IPS-20b (cell line): ENCODE data around the gene TTYH2.
A peak's percentile ranks its signal among the peaks of the same experiment; 100 is the strongest.

Source experiments
- H3K27ac ChIP-seq: one replicate; pipeline ENCODE4 v1.5.1; 2013; ENCODE audit warnings: low read length
- H3K27me3 ChIP-seq: 2 replicates; pipeline ENCODE4 v1.6.1; 2013; ENCODE audit warnings: mild to moderate bottlenecking, low read length, inconsistent platforms; ENCODE audit not compliant: insufficient read depth
- H3K36me3 ChIP-seq: 2 replicates; pipeline ENCODE4 v1.6.1; 2013; ENCODE audit warnings: low read depth, mild to moderate bottlenecking, inconsistent platforms, low read length, moderate library complexity; ENCODE audit not compliant: insufficient read depth
- H3K4me1 ChIP-seq: 2 replicates; pipeline ENCODE4 v1.6.1; 2013; ENCODE audit warnings: mild to moderate bottlenecking, control low read depth, inconsistent platforms, low read length, moderate library complexity; ENCODE audit not compliant: insufficient read depth
- H3K4me3 ChIP-seq: 2 replicates; pipeline ENCODE4 v1.5.1; 2013; ENCODE audit warnings: mild to moderate bottlenecking, low read length, inconsistent platforms
- H3K9ac ChIP-seq: 2 replicates; pipeline ENCODE4 v1.6.1; 2013; ENCODE audit warnings: low read depth, mild to moderate bottlenecking, inconsistent platforms, low read length, moderate library complexity
- H3K9me3 ChIP-seq: 2 replicates; pipeline ENCODE4 v1.6.1; 2013; ENCODE audit warnings: mild to moderate bottlenecking, low read depth, low read length, inconsistent platforms; ENCODE audit not compliant: insufficient read depth

TTYH2 gene

GRCh38 chr17:74212913-74213791 lies at the start of gene TTYH2:
Gene TTYH2, plus strand, starts transcription at chr17:74213571. Its CDS starts 17 bp downstream, at chr17:74213588.
- Histone ChIP-seq H3K36me3 (peaks cover 26% of the 10 kb centered on the region), H3K9me3 (no peaks in the 10 kb centered on the region), H3K27ac (no peak within 1 kb of the TSS), H3K4me3 (peak within 1 kb of the TSS; percentile 78), H3K9ac (peak within 1 kb of the TSS; percentile 66; the same call in 1 of the 2 replicates), H3K27me3 (peaks cover 45% of the 10 kb centered on the region), H3K4me1 (peaks cover 18% of the 10 kb centered on the region)

GRCh38 chr17:74163836-74164235 lies 49.5 kb upstream of the TTYH2 start:
- Histone ChIP-seq H3K36me3 (no peaks in the 10 kb centered on the region), H3K27ac (no peak overlapping the region), H3K9ac (no peak overlapping the region), H3K4me3 (no peak overlapping the region), H3K27me3 (no peaks in the 10 kb centered on the region), H3K9me3 (no peaks in the 10 kb centered on the region), H3K4me1 (no peaks in the 10 kb centered on the region)

GRCh38 chr17:74164446-74165045 lies 48.8 kb upstream of the TTYH2 start:
- H3K27ac ChIP-seq: no peak overlapping the region
- no peaks in the 10 kb centered on the region for H3K4me1 ChIP-seq

GRCh38 chr17:74165797-74166365 lies 47.5 kb upstream of the TTYH2 start:
- no peak overlapping the region for H3K4me3 ChIP-seq
- no peaks in the 10 kb centered on the region for H3K4me1 ChIP-seq
- H3K9me3 ChIP-seq: no peaks in the 10 kb centered on the region
- H3K27me3 ChIP-seq: no peaks in the 10 kb centered on the region
- H3K36me3 ChIP-seq: no peaks in the 10 kb centered on the region
- no peak overlapping the region for H3K9ac ChIP-seq
- H3K27ac ChIP-seq: no peak overlapping the region

More at GRCh38 chr17:74164446-74165045, 48.8 kb upstream of the TTYH2 start:
- Histone ChIP-seq H3K9ac (no peak overlapping the region), H3K36me3 (no peaks in the 10 kb centered on the region), H3K4me3 (no peak overlapping the region), H3K27me3 (no peaks in the 10 kb centered on the region), H3K9me3 (no peaks in the 10 kb centered on the region)

GRCh38 chr17:74170924-74171323 lies 42.4 kb upstream of the TTYH2 start:
- H3K27ac ChIP-seq: no peak overlapping the region
- H3K4me1 ChIP-seq: no peaks in the 10 kb centered on the region
- H3K27me3 ChIP-seq: no peaks in the 10 kb centered on the region; the same call in 1 of the 2 replicates
- H3K4me3 ChIP-seq: no peak overlapping the region
- H3K9me3 ChIP-seq: no peaks in the 10 kb centered on the region
- no peak overlapping the region for H3K9ac ChIP-seq
- no peaks in the 10 kb centered on the region for H3K36me3 ChIP-seq

GRCh38 chr17:74172700-74173099 lies 40.7 kb upstream of the TTYH2 start:
- H3K9ac ChIP-seq: no peak overlapping the region
- H3K27ac ChIP-seq: no peak overlapping the region
- H3K9me3 ChIP-seq: no peaks in the 10 kb centered on the region
- H3K4me3 ChIP-seq: no peak overlapping the region
- H3K36me3 ChIP-seq: no peaks in the 10 kb centered on the region
- H3K27me3 ChIP-seq: no peaks in the 10 kb centered on the region; the same call in 1 of the 2 replicates
- H3K4me1 ChIP-seq: no peaks in the 10 kb centered on the region

GRCh38 chr17:74176546-74177001 lies 36.8 kb upstream of the TTYH2 start:
- H3K9ac ChIP-seq: no peak overlapping the region
- H3K4me3 ChIP-seq: no peak overlapping the region
- no peaks in the 10 kb centered on the region for H3K9me3 ChIP-seq
- no peak overlapping the region for H3K27ac ChIP-seq
- H3K4me1 ChIP-seq: no peaks in the 10 kb centered on the region
- H3K36me3 ChIP-seq: no peaks in the 10 kb centered on the region
- H3K27me3 ChIP-seq: no peaks in the 10 kb centered on the region; the same call in 1 of the 2 replicates

- Histone ChIP-seq H3K27ac (no peak overlapping the region), H3K4me3 (no peak overlapping the region), H3K4me1 (no peaks in the 10 kb centered on the region), H3K27me3 (no peaks in the 10 kb centered on the region; the same call in 1 of the 2 replicates), H3K9ac (no peak overlapping the region), H3K36me3 (no peaks in the 10 kb centered on the region), H3K9me3 (no peaks in the 10 kb centered on the region)
These were observed 36.3 kb upstream of the TTYH2 start for GRCh38 chr17:74177018-74177450.

- H3K9me3 ChIP-seq: no peaks in the 10 kb centered on the region
- H3K36me3 ChIP-seq: no peaks in the 10 kb centered on the region
- no peaks in the 10 kb centered on the region for H3K4me1 ChIP-seq
- no peak overlapping the region for H3K4me3 ChIP-seq
- no peak overlapping the region for H3K27ac ChIP-seq
- no peaks in the 10 kb centered on the region; the same call in 1 of the 2 replicates for H3K27me3 ChIP-seq
- H3K9ac ChIP-seq: no peak overlapping the region
These were observed 33.8 kb upstream of the TTYH2 start for GRCh38 chr17:74179576-74179975.

- no peak overlapping the region for H3K27ac ChIP-seq
- H3K36me3 ChIP-seq: no peaks in the 10 kb centered on the region
- H3K9ac ChIP-seq: no peak overlapping the region
- H3K27me3 ChIP-seq: no peaks in the 10 kb centered on the region; the same call in 1 of the 2 replicates
- no peak overlapping the region for H3K4me3 ChIP-seq
- H3K9me3 ChIP-seq: no peaks in the 10 kb centered on the region
- H3K4me1 ChIP-seq: no peaks in the 10 kb centered on the region
These were observed 33.0 kb upstream of the TTYH2 start for GRCh38 chr17:74180336-74180735.

- Histone ChIP-seq H3K9me3 (no peaks in the 10 kb centered on the region), H3K36me3 (no peaks in the 10 kb centered on the region), H3K9ac (no peak overlapping the region), H3K27me3 (no peaks in the 10 kb centered on the region; the same call in 1 of the 2 replicates), H3K27ac (no peak overlapping the region), H3K4me3 (no peak overlapping the region), H3K4me1 (no peaks in the 10 kb centered on the region)
These were observed 32.0 kb upstream of the TTYH2 start for GRCh38 chr17:74181341-74181740.
